Activated naive CD8-positive, alpha-beta T cell treated with anti-CD3 and anti-CD28 coated beads, Interleukin-2, amount 10 ng/mL, durations not matched to agents 7 days and 5 days (primary cell): ENCODE measurements around the gene DAGLA. TPM values are rescaled to one million over a fixed set of nuclear protein-coding genes. Genes with fewer than 3 reads are reported as not detected.

Source experiments
- ATAC-seq: fragments of 150-1000 bp; cut with Tn5 transposase; one replicate; pipeline ENCODE4 v1.10.0; 2021; ENCODE audit warnings: low read depth, moderate library complexity
- POLR2A ChIA-PET: fragments of 350-600 bp; sonication (Branson Sonifier 250); formaldehyde crosslinking; loops from one replicate; lab custom pipeline; 2021; ENCODE audit warnings: antibody characterized with exemption; lab: Charles Lee
- DNase-seq: peaks from one replicate; pipeline ENCODE4 v3.0.0; 2021
- H3K27ac Mint-ChIP-seq: one replicate; pipeline ENCODE4 v1.8.0; 2022; ENCODE audit warnings: mild to moderate bottlenecking, mixed read lengths
- H3K27me3 Mint-ChIP-seq: one replicate; pipeline ENCODE4 v1.8.0; 2022; ENCODE audit warnings: mild to moderate bottlenecking, moderate library complexity, mixed read lengths
- H3K36me3 Mint-ChIP-seq: one replicate; pipeline ENCODE4 v1.8.0; 2021; ENCODE audit warnings: mild to moderate bottlenecking, mixed read lengths
- H3K4me1 Mint-ChIP-seq: one replicate; pipeline ENCODE4 v1.8.0; 2021; ENCODE audit warnings: mixed read lengths
- H3K4me3 Mint-ChIP-seq: one replicate; pipeline ENCODE4 v1.8.0; 2022; ENCODE audit warnings: mild to moderate bottlenecking, moderate library complexity, mixed read lengths
- H3K9me3 Mint-ChIP-seq: one replicate; pipeline ENCODE4 v1.8.0; 2021; ENCODE audit warnings: mixed read lengths
- total RNA-seq, 2 experiments: library from RNA; stranded (reverse); gene quantifications; one replicate each; pipeline ENCODE4 v1.2.3, GENCODE V29; 2021

The DAGLA gene
- total RNA-seq, 2 experiments from 2014 or later: 0.08 to 0.14 TPM

DNA sequence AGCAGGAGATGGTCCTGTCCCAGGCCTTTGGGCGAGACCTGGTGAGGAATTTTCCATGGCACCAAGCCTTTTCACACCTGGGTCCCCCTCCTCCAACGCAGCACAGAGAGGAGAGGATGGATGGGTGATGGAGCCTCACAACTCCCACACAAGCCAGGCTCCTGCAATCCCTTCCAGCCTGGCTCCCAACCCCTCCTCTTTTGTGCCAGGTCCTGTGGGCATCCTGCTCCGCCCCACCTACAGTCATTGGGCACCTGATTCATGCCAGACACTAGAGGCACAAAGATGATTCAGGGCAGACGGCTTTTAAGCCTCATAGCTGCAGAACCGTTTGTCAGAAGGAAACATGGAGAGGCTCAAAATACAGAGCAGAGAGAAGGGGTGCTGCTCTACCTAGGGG is 56.1 kb downstream of the DAGLA start:
- ATAC-seq (no peak), DNase-seq (no peak)
- no peaks in the 10 kb centered on the region for H3K27me3 Mint-ChIP-seq
- POLR2A ChIA-PET: no interaction called here
- no peaks in the 10 kb centered on the region for H3K9me3 Mint-ChIP-seq
- no peaks in the 10 kb centered on the region for H3K36me3 Mint-ChIP-seq
- no peak overlapping the region for H3K27ac Mint-ChIP-seq
- no peak overlapping the region for H3K4me3 Mint-ChIP-seq
- H3K4me1 Mint-ChIP-seq: peaks cover 2% of the 10 kb centered on the region

DNA sequence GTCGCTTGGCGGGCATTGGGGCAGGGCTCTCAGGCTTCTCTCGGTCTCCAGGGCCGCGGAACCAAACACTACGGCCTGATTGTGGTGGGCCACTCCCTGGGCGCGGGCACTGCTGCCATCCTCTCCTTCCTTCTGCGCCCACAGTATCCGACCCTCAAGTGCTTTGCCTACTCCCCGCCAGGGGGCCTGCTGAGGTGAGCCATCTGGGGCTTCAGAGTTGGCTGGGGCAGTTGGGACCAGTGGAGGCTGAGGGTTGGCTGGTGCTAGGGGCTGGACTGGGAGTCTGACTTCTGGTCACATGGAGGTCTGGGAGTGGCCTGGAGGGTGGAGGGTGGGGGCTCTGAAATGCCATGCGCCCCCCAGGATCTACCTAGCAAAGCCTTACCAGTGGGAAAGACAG is 56.9 kb downstream of the DAGLA start:
- DNase-seq (no peak), ATAC-seq (no peak)
- H3K27ac Mint-ChIP-seq: no peak overlapping the region
- H3K9me3 Mint-ChIP-seq: no peaks in the 10 kb centered on the region
- H3K27me3 Mint-ChIP-seq: no peaks in the 10 kb centered on the region
- H3K36me3 Mint-ChIP-seq: no peaks in the 10 kb centered on the region
- POLR2A ChIA-PET: no interaction called here
- no peak overlapping the region for H3K4me3 Mint-ChIP-seq
- peaks cover 2% of the 10 kb centered on the region for H3K4me1 Mint-ChIP-seq

DNA sequence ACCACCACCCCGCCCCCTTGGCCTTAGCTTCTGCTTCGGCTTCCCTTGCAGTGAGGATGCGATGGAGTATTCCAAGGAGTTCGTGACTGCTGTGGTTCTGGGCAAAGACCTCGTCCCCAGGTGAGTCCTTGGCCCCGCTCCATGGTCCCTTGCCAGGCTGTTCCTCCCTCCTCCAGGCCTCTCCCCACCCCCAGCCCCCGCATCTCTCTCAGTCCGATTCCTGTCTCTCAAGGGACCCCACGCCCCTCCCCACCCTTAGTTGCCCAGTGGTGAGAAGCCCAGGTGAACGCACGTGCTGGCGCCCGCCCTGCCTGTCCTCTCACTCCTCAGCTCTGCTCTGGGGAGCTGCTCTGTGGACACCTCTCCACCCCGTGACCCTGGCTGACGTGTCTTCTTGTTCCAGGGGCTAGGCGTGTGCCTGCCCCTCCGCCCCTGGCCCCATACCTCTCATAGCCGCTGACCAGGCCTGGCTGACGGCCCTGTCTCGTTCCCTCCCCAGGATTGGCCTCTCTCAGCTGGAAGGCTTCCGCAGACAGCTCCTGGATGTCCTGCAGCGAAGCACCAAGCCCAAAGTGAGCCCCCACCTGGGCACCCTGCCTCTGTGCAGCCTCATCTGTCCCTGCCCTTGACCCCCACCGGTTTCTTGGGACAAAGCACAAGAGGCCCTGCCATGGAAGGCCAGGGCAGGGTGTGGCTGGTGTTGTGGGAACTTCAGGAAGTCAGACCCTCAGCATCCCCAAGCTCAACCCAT is 57.6 kb downstream of the DAGLA start:
- ATAC-seq: no peak
- H3K4me3 Mint-ChIP-seq: no peak overlapping the region

GRCh38 chr11:61738776-61739175 is 58.6 kb downstream of the DAGLA start:
- POLR2A ChIA-PET: no interaction called here
- H3K4me1 Mint-ChIP-seq: no peaks in the 10 kb centered on the region
- no peaks in the 10 kb centered on the region for H3K27me3 Mint-ChIP-seq
- no peaks in the 10 kb centered on the region for H3K36me3 Mint-ChIP-seq
- DNase-seq: no peak
- H3K4me3 Mint-ChIP-seq: no peak overlapping the region
- H3K9me3 Mint-ChIP-seq: no peaks in the 10 kb centered on the region
- no peak for ATAC-seq
- H3K27ac Mint-ChIP-seq: no peak overlapping the region

More for the DNA sequence above, 57.6 kb downstream of the DAGLA start:
- no peaks in the 10 kb centered on the region for H3K9me3 Mint-ChIP-seq
- H3K27me3 Mint-ChIP-seq: no peaks in the 10 kb centered on the region
- POLR2A ChIA-PET: no interaction called here
- no peak overlapping the region for H3K27ac Mint-ChIP-seq
- H3K4me1 Mint-ChIP-seq: peaks cover 2% of the 10 kb centered on the region
- H3K36me3 Mint-ChIP-seq: no peaks in the 10 kb centered on the region
- no peak for DNase-seq

DNA sequence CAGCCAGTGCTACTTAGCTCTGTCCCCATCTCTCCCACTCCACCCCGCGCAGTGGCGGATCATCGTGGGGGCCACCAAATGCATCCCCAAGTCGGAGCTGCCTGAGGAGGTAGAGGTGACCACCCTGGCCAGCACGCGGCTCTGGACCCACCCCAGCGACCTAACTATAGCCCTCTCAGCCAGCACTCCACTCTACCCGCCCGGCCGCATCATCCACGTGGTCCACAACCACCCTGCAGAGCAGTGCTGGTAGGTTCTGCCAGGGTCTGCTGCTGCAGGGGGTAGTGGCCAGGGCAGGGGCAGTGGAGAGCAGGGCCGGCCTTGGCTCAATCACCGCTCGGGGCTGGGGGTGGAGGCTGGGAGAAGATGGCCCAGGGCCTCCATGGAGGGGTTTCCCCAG is 59.2 kb downstream of the DAGLA start:
- Mint-ChIP-seq H3K4me3 (no peak overlapping the region), H3K27me3 (no peaks in the 10 kb centered on the region), H3K36me3 (no peaks in the 10 kb centered on the region), H3K9me3 (no peaks in the 10 kb centered on the region), H3K27ac (no peak overlapping the region), H3K4me1 (no peaks in the 10 kb centered on the region)
- POLR2A ChIA-PET: no interaction called here
- ATAC-seq (no peak), DNase-seq (no peak)

DNA sequence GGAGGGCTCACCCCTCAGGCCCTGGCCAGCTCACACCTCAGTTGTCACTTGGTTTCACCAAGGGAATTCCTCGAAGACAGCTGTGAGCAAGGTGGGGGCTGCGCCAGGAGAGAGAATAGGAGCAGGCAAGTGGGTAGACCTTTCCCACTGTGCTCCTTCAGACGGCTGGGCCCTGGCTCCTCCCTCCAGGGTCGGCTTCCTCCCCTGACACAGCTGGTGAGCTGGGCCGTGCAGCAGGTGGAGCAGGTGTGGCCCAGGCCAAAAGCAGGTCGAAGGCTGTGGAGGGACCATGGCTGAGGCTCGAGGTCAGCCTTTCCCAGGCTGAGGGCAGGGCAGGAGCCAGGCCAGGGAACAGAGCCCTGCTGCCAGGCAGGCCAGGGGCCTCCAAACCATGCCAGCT is 59.8 kb downstream of the DAGLA start:
- POLR2A ChIA-PET: no interaction called here
- H3K27me3 Mint-ChIP-seq: no peaks in the 10 kb centered on the region
- ATAC-seq (no peak), DNase-seq (no peak)
- no peak overlapping the region for H3K4me3 Mint-ChIP-seq
- H3K9me3 Mint-ChIP-seq: no peaks in the 10 kb centered on the region
- H3K36me3 Mint-ChIP-seq: no peaks in the 10 kb centered on the region
- H3K4me1 Mint-ChIP-seq: no peaks in the 10 kb centered on the region
- no peak overlapping the region for H3K27ac Mint-ChIP-seq

DNA sequence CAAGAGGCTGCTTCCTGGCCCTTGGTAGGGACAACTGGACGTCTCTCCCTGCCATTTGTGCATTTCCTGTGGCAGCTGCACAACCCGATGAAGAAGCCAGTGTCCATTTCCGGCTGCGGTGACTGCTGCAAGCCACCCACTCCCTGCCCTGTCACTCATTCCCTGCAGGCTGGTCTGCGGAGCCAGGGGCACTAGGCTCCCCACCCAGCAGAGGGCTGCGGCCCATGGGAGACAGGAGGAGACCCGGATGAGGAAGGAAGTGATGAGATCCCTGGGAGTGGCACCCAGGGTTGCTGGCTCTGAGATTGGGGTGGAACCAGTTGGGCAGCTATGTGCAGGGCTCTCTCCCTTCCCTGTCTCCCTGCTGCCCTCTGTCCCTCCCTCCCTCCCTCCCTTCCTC is 62.2 kb downstream of the DAGLA start:
- no peak for ATAC-seq
- Mint-ChIP-seq H3K36me3 (no peaks in the 10 kb centered on the region), H3K27ac (no peak overlapping the region), H3K27me3 (no peaks in the 10 kb centered on the region), H3K4me3 (no peak overlapping the region), H3K9me3 (no peaks in the 10 kb centered on the region), H3K4me1 (no peaks in the 10 kb centered on the region)
- DNase-seq: no peak
- POLR2A ChIA-PET: no interaction called here

GRCh38 chr11:61743486-61744095 is 63.4 kb downstream of the DAGLA start:
- no peaks in the 10 kb centered on the region for H3K9me3 Mint-ChIP-seq
- no peak for ATAC-seq
- H3K27ac Mint-ChIP-seq: no peak overlapping the region
- DNase-seq: no peak
- no peaks in the 10 kb centered on the region for H3K27me3 Mint-ChIP-seq
- H3K4me3 Mint-ChIP-seq: no peak overlapping the region
- no peaks in the 10 kb centered on the region for H3K36me3 Mint-ChIP-seq
- POLR2A ChIA-PET: no interaction called here
- no peaks in the 10 kb centered on the region for H3K4me1 Mint-ChIP-seq

DNA sequence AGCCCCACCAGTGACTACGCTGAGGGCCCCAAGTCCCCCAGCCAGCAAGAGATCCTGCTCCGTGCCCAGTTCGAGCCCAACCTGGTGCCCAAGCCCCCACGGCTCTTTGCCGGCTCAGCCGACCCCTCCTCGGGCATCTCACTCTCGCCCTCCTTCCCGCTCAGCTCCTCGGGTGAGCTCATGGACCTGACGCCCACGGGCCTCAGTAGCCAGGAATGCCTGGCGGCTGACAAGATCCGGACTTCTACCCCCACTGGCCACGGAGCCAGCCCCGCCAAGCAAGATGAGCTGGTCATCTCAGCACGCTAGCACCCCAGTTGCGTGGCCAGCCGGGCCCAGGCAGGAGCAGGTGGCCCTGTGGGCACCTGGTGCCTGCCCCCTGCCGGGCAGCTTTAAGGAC is 64.0 kb downstream of the DAGLA start:
- ATAC-seq: no peak
- Mint-ChIP-seq H3K27ac (no peak overlapping the region), H3K4me1 (no peaks in the 10 kb centered on the region), H3K9me3 (no peaks in the 10 kb centered on the region), H3K36me3 (no peaks in the 10 kb centered on the region), H3K27me3 (peaks cover 2% of the 10 kb centered on the region), H3K4me3 (no peak overlapping the region)
- no peak for DNase-seq
- POLR2A ChIA-PET: no interaction called here

- POLR2A ChIA-PET: no interaction called here
- DNase-seq (no peak), ATAC-seq (no peak)
- H3K27me3 Mint-ChIP-seq: peaks cover 4% of the 10 kb centered on the region
- no peak overlapping the region for H3K27ac Mint-ChIP-seq
- H3K4me1 Mint-ChIP-seq: no peaks in the 10 kb centered on the region
- no peaks in the 10 kb centered on the region for H3K36me3 Mint-ChIP-seq
- no peaks in the 10 kb centered on the region for H3K9me3 Mint-ChIP-seq
- no peak overlapping the region for H3K4me3 Mint-ChIP-seq
Measured at GRCh38 chr11:61744609-61745156, 64.5 kb downstream of the DAGLA start.

DNA sequence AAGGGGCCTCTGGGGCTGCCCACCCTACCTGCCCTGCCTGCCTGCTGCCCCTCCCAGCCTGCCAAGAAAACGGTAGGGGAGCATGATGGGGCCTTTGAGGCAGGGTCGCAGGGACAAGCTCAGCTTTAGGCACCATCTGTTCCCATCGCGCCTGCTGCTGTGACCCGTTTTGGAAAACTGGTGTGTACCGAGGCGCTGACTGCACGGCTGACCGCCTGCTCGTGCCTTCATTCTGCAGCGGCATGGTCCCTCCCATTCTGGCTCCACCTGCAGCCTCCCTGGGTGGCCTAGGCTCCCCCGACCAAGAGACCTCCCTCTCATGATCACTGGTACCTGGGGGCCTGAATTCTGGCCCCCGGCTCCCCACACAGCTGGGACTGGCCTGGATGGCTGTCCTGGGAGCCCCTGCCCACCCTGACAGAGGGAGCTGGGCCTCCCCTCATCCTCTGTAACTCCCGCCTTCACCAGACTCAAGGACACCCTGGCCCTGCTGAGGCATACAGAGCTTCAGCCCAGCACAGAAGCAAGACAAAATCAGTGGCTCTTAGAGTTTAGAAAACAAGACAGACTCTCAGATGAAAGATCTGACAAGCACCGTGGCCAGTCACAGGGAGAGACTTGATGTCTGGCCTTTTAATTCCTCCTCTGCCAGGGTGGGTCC is 65.7 kb downstream of the DAGLA start:
- Mint-ChIP-seq H3K36me3 (no peaks in the 10 kb centered on the region), H3K9me3 (no peaks in the 10 kb centered on the region), H3K4me3 (no peak overlapping the region), H3K27ac (no peak overlapping the region), H3K4me1 (no peaks in the 10 kb centered on the region), H3K27me3 (peaks cover 5% of the 10 kb centered on the region)
- no peak for ATAC-seq
- DNase-seq: no peak
- POLR2A ChIA-PET: no interaction called here

GRCh38 chr11:61746442-61747191 is 66.4 kb downstream of the DAGLA start:
- no peak overlapping the region for H3K27ac Mint-ChIP-seq
- POLR2A ChIA-PET: no interaction called here
- no peaks in the 10 kb centered on the region for H3K4me1 Mint-ChIP-seq
- no peak overlapping the region for H3K4me3 Mint-ChIP-seq
- H3K9me3 Mint-ChIP-seq: no peaks in the 10 kb centered on the region
- peaks cover 12% of the 10 kb centered on the region for H3K27me3 Mint-ChIP-seq
- ATAC-seq (no peak), DNase-seq (no peak)
- no peaks in the 10 kb centered on the region for H3K36me3 Mint-ChIP-seq

GRCh38 chr11:61747192-61747966 is 67.2 kb downstream of the DAGLA start:
- POLR2A ChIA-PET: no interaction called here
- no peak overlapping the region for H3K4me3 Mint-ChIP-seq
- no peaks in the 10 kb centered on the region for H3K9me3 Mint-ChIP-seq
- ATAC-seq (peak; percentile 51), DNase-seq (peak; percentile 71)
- H3K36me3 Mint-ChIP-seq: no peaks in the 10 kb centered on the region
- no peak overlapping the region for H3K27ac Mint-ChIP-seq
- peaks cover 2% of the 10 kb centered on the region for H3K4me1 Mint-ChIP-seq
- peaks cover 16% of the 10 kb centered on the region for H3K27me3 Mint-ChIP-seq
